Lung (tissue), 12 donors: ENCODE results near the gene ARHGAP8. TPM values are rescaled to one million over a fixed set of nuclear protein-coding genes. Genes with fewer than 3 reads are reported as not detected.

Source experiments
- ATAC-seq: fragments of 200-7000 bp; cut with Tn5 transposase; one replicate; pipeline ENCODE4 v1.9.1; 2020; ENCODE audit warnings: moderate number of reproducible peaks; ENCODE audit not compliant: insufficient read depth, low FRiP score
- DNase-seq, 3 donors: peaks; one replicate each; pipeline ENCODE4 v3.0.0-alpha.2; 2013 to 2017
- H3K27ac ChIP-seq, 2 donors: one replicate each; pipeline ENCODE4 v1.5.1; 2013; ENCODE audit warnings: mild to moderate bottlenecking in 2 of 2, moderate library complexity in 2 of 2, control low read depth in 1 of 2, inconsistent platforms in 1 of 2, low read depth in 1 of 2, low read length in 1 of 2
- H3K27me3 ChIP-seq, 3 donors: one replicate each; pipeline ENCODE4 v1.5.1; 2013; ENCODE audit warnings: low read length in 2 of 3; ENCODE audit not compliant: control insufficient read depth in 3 of 3, insufficient read depth in 3 of 3
- H3K36me3 ChIP-seq, 4 donors: one replicate each; pipeline ENCODE4 v1.5.1; 2013; ENCODE audit warnings: low read length in 4 of 4, mild to moderate bottlenecking in 1 of 4, moderate library complexity in 1 of 4; ENCODE audit not compliant: control insufficient read depth in 4 of 4, insufficient read depth in 4 of 4
- H3K4me1 ChIP-seq, 5 donors: one replicate each; pipeline ENCODE4 v1.5.1; 2013; ENCODE audit warnings: low read length in 5 of 5, mild to moderate bottlenecking in 2 of 5, moderate library complexity in 1 of 5; ENCODE audit not compliant: control insufficient read depth in 5 of 5, insufficient read depth in 5 of 5
- H3K4me3 ChIP-seq: one replicate; pipeline ENCODE4 v1.5.1; 2013; ENCODE audit warnings: mild to moderate bottlenecking, control low read depth, moderate library complexity
- H3K9ac ChIP-seq, 2 donors: one replicate each; pipeline ENCODE4 v1.5.1; 2013; ENCODE audit warnings: low read length in 2 of 2, control low read depth in 1 of 2; ENCODE audit not compliant: insufficient read depth in 1 of 2
- H3K9me3 ChIP-seq, 4 donors: one replicate each; pipeline ENCODE4 v1.5.1; 2013; ENCODE audit warnings: low read length in 3 of 4, mild to moderate bottlenecking in 1 of 4, moderate library complexity in 1 of 4; ENCODE audit not compliant: control insufficient read depth in 4 of 4, insufficient read depth in 3 of 4
- CTCF ChIP-seq: IDR thresholded peaks from 2 replicates; pipeline ENCODE4 v1.5.1; 2012; ENCODE audit warnings: mild to moderate bottlenecking; ENCODE audit errors: control extremely low read depth, extremely low read depth
- WGBS, 2 donors: extraction: QIAGEN DNeasy Blood & Tissue Kit; methylation state at CpG; one replicate each; pipeline ENCODE4 v1.1.7; 2013; 5-methylcytosine and 5-hydroxymethylcytosine counted together
- polyA plus RNA-seq, 2 donors: library from polyadenylated mRNA; stranded (reverse); fragments of 200-250 nt; gene quantifications; one replicate each; pipeline ENCODE4 v1.2.1, GENCODE V29; 2013
- total RNA-seq, 2 donors: library from RNA; depleted of rRNA in 1 of 2; stranded (reverse); fragments of >200 nt in 1 of 2; gene quantifications; one replicate each; pipeline ENCODE4 v1.2.1, GENCODE V29; 2014 to 2021
- donor health status: control.
- donor health status: control.
- donor health status: Bipolar disorder and iron deficiency.
- donor health status: healthy.
- donor health status: DM: yes; HTN: yes; CAD: no.

The ARHGAP8 gene
- total and polyA plus RNA-seq, 4 donors: 6.8 to 21.6 (median 16.5) TPM

- WGBS, 2 donors: 73 to 82% methylated on average over 1 of the region's 1 CpG
- Histone ChIP-seq H3K36me3 (peaks cover 0 to 3% (median 0%) of the 10 kb centered on the region in 4 donors), H3K9ac (no peak overlapping the region), H3K4me1 (no peaks in the 10 kb centered on the region), H3K9me3 (peaks cover 0 to 7% (median 3%) of the 10 kb centered on the region in 4 donors), H3K27ac (no peak overlapping the region), H3K27me3 (no peaks in the 10 kb centered on the region), H3K4me3 (no peak overlapping the region)
- no peak for ATAC-seq
- TF ChIP-seq CTCF: no peak
- no peak for DNase-seq
Measured at GRCh38 chr22:44831885-44832284, 79.5 kb downstream of the ARHGAP8 start.

GRCh38 chr22:44834065-44834464 lies 81.7 kb downstream of the ARHGAP8 start:
- peaks cover 0 to 3% (median 0%) of the 10 kb centered on the region in 5 donors for H3K4me1 ChIP-seq
- peaks cover 0 to 7% (median 3%) of the 10 kb centered on the region in 4 donors for H3K9me3 ChIP-seq
- ATAC-seq (no peak), DNase-seq (no peak)
- H3K4me3 ChIP-seq: no peak overlapping the region
- H3K27ac ChIP-seq: no peak overlapping the region
- H3K27me3 ChIP-seq: no peaks in the 10 kb centered on the region
- no peak for TF ChIP-seq CTCF
- no peak overlapping the region for H3K9ac ChIP-seq
- H3K36me3 ChIP-seq: no peaks in the 10 kb centered on the region

GRCh38 chr22:44837481-44837880 lies 85.1 kb downstream of the ARHGAP8 start:
- no peaks in the 10 kb centered on the region for H3K36me3 ChIP-seq
- H3K9me3 ChIP-seq: peaks cover 0 to 7% (median 3%) of the 10 kb centered on the region in 4 donors
- H3K27me3 ChIP-seq: no peaks in the 10 kb centered on the region
- no peak for TF ChIP-seq CTCF
- peaks cover 0 to 3% (median 0%) of the 10 kb centered on the region in 5 donors for H3K4me1 ChIP-seq
- no peak for DNase-seq
- H3K4me3 ChIP-seq: no peak overlapping the region
- no peak overlapping the region for H3K27ac ChIP-seq
- 77 to 80% methylated on average over 15 of the region's 15 CpGs for WGBS, 2 donors
- ATAC-seq: no peak
- no peak overlapping the region for H3K9ac ChIP-seq
